Transverse colon (tissue), 4 donors: ENCODE data around the gene TTC1. TPM values are rescaled to one million over a fixed set of nuclear protein-coding genes. Genes with fewer than 3 reads are reported as not detected.
A peak's percentile ranks its signal among the peaks of the same experiment; 100 is the strongest.

Source experiments
- DNase-seq: peaks from one replicate; pipeline ENCODE4 v3.0.0-alpha.2; 2019
- H3K27ac ChIP-seq, 4 donors: fragments of 200-600 bp; sonication (generic); 2 replicates each; pipeline ENCODE4 v1.5.1; 2016 to 2018; ENCODE audit warnings: inconsistent platforms in 4 of 4
- H3K27me3 ChIP-seq: fragments of 200-600 bp; sonication (generic); 2 replicates; pipeline ENCODE4 v1.5.1; 2017; ENCODE audit warnings: inconsistent platforms
- H3K36me3 ChIP-seq, 4 donors: fragments of 200-600 bp; sonication (generic); 2 replicates each; pipeline ENCODE4 v1.5.1; 2017 to 2019; ENCODE audit warnings: inconsistent platforms in 4 of 4
- H3K4me1 ChIP-seq, 4 donors: fragments of 200-600 bp; sonication (generic); 2 replicates each; pipeline ENCODE4 v1.5.1; 2017 to 2020; ENCODE audit warnings: inconsistent platforms in 4 of 4
- H3K4me3 ChIP-seq, 4 donors: fragments of 200-600 bp; sonication (generic); 1 replicate in 1 of 4; 2 replicates in 3 of 4; pipeline versions ENCODE4 v1.5.1 to v1.6.1; 2017 to 2019; ENCODE audit warnings: inconsistent platforms in 4 of 4
- H3K9me3 ChIP-seq, 2 donors: fragments of 200-600 bp; sonication (generic); 2 replicates each; pipeline ENCODE4 v1.5.1; 2017 to 2019; ENCODE audit warnings: inconsistent platforms in 2 of 2
- CTCF ChIP-seq, 5 experiments: fragments of 200-600 bp in 3 of 5; fragments of 450-650 bp in 2 of 5; sonication (generic) in 3 of 5; IDR thresholded peaks; 1 replicate in 2 of 5; 2 replicates in 3 of 5; pipeline ENCODE4 v1.5.1; 2016 to 2017; ENCODE audit warnings: antibody characterized with exemption in 5 of 5, inconsistent platforms in 3 of 5, mild to moderate bottlenecking in 2 of 5, moderate library complexity in 1 of 5
- EP300 ChIP-seq: sonication (generic); formaldehyde crosslinking; IDR thresholded peaks from one replicate; pipeline ENCODE4 v1.6.1; 2017; ENCODE audit warnings: antibody characterized with exemption, low read depth
- POLR2A ChIP-seq: fragments of 450-650 bp; IDR thresholded peaks from one replicate; pipeline ENCODE4 v1.6.1; 2016; ENCODE audit warnings: antibody characterized with exemption, mild to moderate bottlenecking, moderate library complexity
- POLR2AphosphoS5 ChIP-seq, 3 donors: sonication (generic); formaldehyde crosslinking; IDR thresholded peaks; one replicate each; pipeline ENCODE4 v1.6.1; 2016; ENCODE audit warnings: antibody characterized with exemption in 3 of 3
- WGBS, 2 donors: methylation state at CpG; one replicate each; pipeline ENCODE4 v1.1.5; 2018; ENCODE audit warnings: low coverage in 1 of 2; 5-methylcytosine and 5-hydroxymethylcytosine counted together
- in situ Hi-C, 4 donors: fragments of 200-750 bp; cut with MboI; loops; one replicate each; pipeline versions ENCODE4 v1.15.0 to v1.15.1; 2017; ENCODE audit warnings: low sequenced_read_pairs in 3 of 4, low pct_ligation_motif_present in 1 of 4, low pct_unique_long_range_greater_than_20kb in 1 of 4
- intact Hi-C: fragments of 100-400 bp; cut with DNase I; formaldehyde crosslinking; loops from one replicate; pipeline ENCODE4 v1.15.1; 2023; ENCODE audit warnings: low total_unique reads
- total RNA-seq, 4 donors: library from RNA; depleted of rRNA; stranded (reverse); fragments of >200 nt; gene quantifications; one replicate each; pipeline ENCODE4 v1.1.0, GENCODE V29; 2016

TTC1 gene
- total RNA-seq, 4 donors from 2014 or later: 5.8 to 42.2 (median 24.8) TPM

GRCh38 chr5:160023908-160024630 lies 15.1 kb downstream of the TTC1 start:
- Histone ChIP-seq H3K4me1 (peaks cover 0 to 26% (median 11%) of the 10 kb centered on the region in 4 donors), H3K36me3 (peaks cover 0 to 6% (median 0%) of the 10 kb centered on the region in 4 donors), H3K9me3 (no peaks in the 10 kb centered on the region), H3K27ac (peak overlapping the region in 1 of 4 donors; percentile 15), H3K4me3 (no peak overlapping the region), H3K27me3 (no peaks in the 10 kb centered on the region)
- intact Hi-C loops (loop anchor here (5.0 kb wide), 1 partner anchor 323 kb away; no protein-coding TSS in a partner anchor), in situ Hi-C loops (loop anchor here (5.0 to 25.0 kb wide), 4 partner anchors 101 to 323 kb away; no protein-coding TSS in a partner anchor)
- DNase-seq: no peak
- WGBS, 2 donors: 29 to 93% methylated on average over 1 of the region's 1 CpG
- TF ChIP-seq EP300: no peak
- TF ChIP-seq POLR2A: no peak
- no peak for TF ChIP-seq CTCF (IDR thresholded peaks at IDR 0.05)
- TF ChIP-seq POLR2AphosphoS5 (IDR thresholded peaks at IDR 0.05): no peak

GRCh38 chr5:160029004-160029403 lies 20.1 kb downstream of the TTC1 start:
- peaks cover 0 to 16% (median 3%) of the 10 kb centered on the region in 4 donors for H3K4me1 ChIP-seq
- in situ Hi-C loops: loop anchor here in 2 of 4 donors (10.0 kb wide), 2 partner anchors 96 to 316 kb away; no protein-coding TSS in a partner anchor
- no peak overlapping the region for H3K27ac ChIP-seq
- no peaks in the 10 kb centered on the region for H3K27me3 ChIP-seq
- peaks cover 0 to 6% (median 0%) of the 10 kb centered on the region in 4 donors for H3K36me3 ChIP-seq
- DNase-seq: no peak
- no peak overlapping the region for H3K4me3 ChIP-seq
- WGBS, 2 donors: 81% methylated on average over 1 of the region's 1 CpG; no CpG with 5 or more reads in 1 of the 2 donors
- intact Hi-C loops: no loop called here
- no peaks in the 10 kb centered on the region for H3K9me3 ChIP-seq
- TF ChIP-seq EP300 (no peak), POLR2AphosphoS5 (IDR thresholded peaks at IDR 0.05) (no peak), CTCF (IDR thresholded peaks at IDR 0.05) (no peak), POLR2A (no peak)

DNA sequence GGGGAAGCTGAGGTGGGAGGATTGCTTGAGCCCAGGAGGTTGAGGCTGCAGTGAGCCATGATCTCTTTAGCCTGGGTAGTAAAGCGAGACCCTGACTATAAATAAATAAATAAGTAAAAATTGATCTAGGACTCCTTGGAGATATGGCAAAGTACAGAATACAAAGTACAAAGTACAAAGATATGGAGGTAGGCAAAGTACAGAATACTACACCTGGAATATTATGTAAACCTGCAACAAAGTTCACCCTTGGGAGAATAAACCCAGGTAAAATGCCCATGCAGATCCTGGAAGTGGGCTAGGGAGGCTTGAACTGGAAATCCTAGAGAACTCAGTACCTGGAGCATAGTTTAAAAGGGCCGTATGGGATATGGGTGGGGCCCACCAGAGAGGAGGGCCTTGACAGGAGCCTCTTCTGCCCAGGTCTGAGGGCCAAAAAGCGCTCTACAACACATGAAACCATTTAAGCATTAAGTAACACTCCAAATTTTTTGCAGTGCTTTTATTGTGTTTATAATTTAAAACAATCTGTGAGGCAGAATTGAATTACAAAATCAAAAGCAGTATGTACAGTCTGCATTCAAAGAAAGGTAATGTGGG lies 20.7 kb downstream of the TTC1 start:
- H3K4me3 ChIP-seq: no peak overlapping the region
- no peaks in the 10 kb centered on the region for H3K27me3 ChIP-seq
- TF ChIP-seq POLR2A (no peak), EP300 (no peak), CTCF (IDR thresholded peaks at IDR 0.05) (no peak), POLR2AphosphoS5 (IDR thresholded peaks at IDR 0.05) (no peak)
- DNase-seq: no peak
- in situ Hi-C loops (loop anchor here in 2 of 4 donors (10.0 kb wide), 2 partner anchors 95 to 315 kb away; no protein-coding TSS in a partner anchor), intact Hi-C loops (no loop called here)
- H3K9me3 ChIP-seq: no peaks in the 10 kb centered on the region
- H3K27ac ChIP-seq: peak overlapping the region in 1 of 4 donors; percentile 22
- peaks cover 0 to 13% (median 3%) of the 10 kb centered on the region in 4 donors for H3K4me1 ChIP-seq
- peaks cover 0 to 6% (median 0%) of the 10 kb centered on the region in 4 donors for H3K36me3 ChIP-seq
- 81 to 90% methylated on average over 3 of the region's 3 CpGs for WGBS, 2 donors

- no peak overlapping the region for H3K4me3 ChIP-seq
- no peaks in the 10 kb centered on the region for H3K9me3 ChIP-seq
- no peaks in the 10 kb centered on the region for H3K27me3 ChIP-seq
- peaks cover 0 to 15% (median 0%) of the 10 kb centered on the region in 4 donors for H3K36me3 ChIP-seq
- TF ChIP-seq CTCF (IDR thresholded peaks at IDR 0.05): no peak
- no peak for TF ChIP-seq EP300
- no peak for TF ChIP-seq POLR2A
- TF ChIP-seq POLR2AphosphoS5 (IDR thresholded peaks at IDR 0.05): no peak
- H3K27ac ChIP-seq: no peak overlapping the region
- peaks cover 0 to 13% (median 3%) of the 10 kb centered on the region in 4 donors for H3K4me1 ChIP-seq
- 70 to 83% methylated on average over 1 to 3 of the region's 3 CpGs for WGBS, 2 donors
- in situ Hi-C loops (no loop called here), intact Hi-C loops (no loop called here)
- DNase-seq: no peak
These were observed 21.9 kb downstream of the TTC1 start for GRCh38 chr5:160030631-160031377.
